Epithelial cell of umbilical artery (primary cell): Measurements from ENCODE around the gene KRTAP10-3. TPM values are rescaled to one million over a fixed set of nuclear protein-coding genes. Genes with fewer than 3 reads are reported as not detected.

Source experiments
- total RNA-seq: library from RNA; depleted of rRNA; stranded (reverse); fragments of >200 nt; gene quantifications from 2 replicates; pipeline ENCODE4 v1.2.3, GENCODE V29; 2014

The KRTAP10-3 gene
- total RNA-seq: not detected in 2 replicates

GRCh38 chr21:44558695-44559094 is at the start of gene KRTAP10-3:
Gene KRTAP10-3 (minus strand): TSS chr21:44558795. CDS start chr21:44558715, 80 bp downstream.

GRCh38 chr21:44600118-44600978 is 41.8 kb upstream of the KRTAP10-3 start, which contains the start of gene KRTAP10-7:
Gene KRTAP10-7 (plus strand): TSS chr21:44600597. CDS start chr21:44600622, 25 bp downstream.

GRCh38 chr21:44592446-44593311 is 34.1 kb upstream of the KRTAP10-3 start, which contains the start of gene KRTAP10-6:
Gene KRTAP10-6 (minus strand): TSS chr21:44592505. CDS start chr21:44592484, 21 bp downstream.

GRCh38 chr21:44580231-44580821 is 21.7 kb upstream of the KRTAP10-3 start, which contains the start of gene KRTAP10-5:
Gene KRTAP10-5 (minus strand): TSS chr21:44580604. CDS start chr21:44580578, 26 bp downstream.

GRCh38 chr21:44573630-44574456 is 15.2 kb upstream of the KRTAP10-3 start, which contains the start of gene KRTAP10-4:
Gene KRTAP10-4 (plus strand): TSS chr21:44573729. CDS start chr21:44573759, 30 bp downstream.

GRCh38 chr21:44551340-44551961 is 7.1 kb downstream of the KRTAP10-3 start, which contains the start of gene KRTAP10-2:
Gene KRTAP10-2 (minus strand): TSS chr21:44551505. CDS start chr21:44551458, 47 bp downstream.

GRCh38 chr21:44539991-44540666 is 18.5 kb downstream of the KRTAP10-3 start, which contains the start of gene KRTAP10-1:
Gene KRTAP10-1 (minus strand): TSS chr21:44540195. CDS start chr21:44540150, 45 bp downstream.

Other genes with a start within 250 kb of the KRTAP10-3 start
- gene CFAP410, start 219.4 kb downstream of the KRTAP10-3 start, total RNA-seq: 3.5 and 8.4 TPM in 2 replicates
- gene TRPM2, start 205.2 kb downstream of the KRTAP10-3 start, total RNA-seq: not detected in 2 replicates
- 0.61 and 1.9 TPM in 2 replicates for gene LRRC3, start 103.3 kb downstream of the KRTAP10-3 start, total RNA-seq
- not detected in 2 replicates for gene KRTAP10-1, start 18.6 kb downstream of the KRTAP10-3 start, total RNA-seq
- not detected in 2 replicates for gene KRTAP10-2, start 7.3 kb downstream of the KRTAP10-3 start, total RNA-seq
- not detected in 2 replicates for gene KRTAP10-4, start 14.9 kb upstream of the KRTAP10-3 start, total RNA-seq
- gene KRTAP10-5, start 21.8 kb upstream of the KRTAP10-3 start, total RNA-seq: not detected in 2 replicates
- gene KRTAP10-6, start 33.7 kb upstream of the KRTAP10-3 start, total RNA-seq: not detected in 2 replicates
- gene KRTAP10-7, start 41.8 kb upstream of the KRTAP10-3 start, total RNA-seq: not detected in 2 replicates
- gene KRTAP10-8, start 53.3 kb upstream of the KRTAP10-3 start, total RNA-seq: not detected in 2 replicates
- gene KRTAP10-9, start 68.3 kb upstream of the KRTAP10-3 start, total RNA-seq: not detected in 2 replicates
- not detected in 2 replicates for gene KRTAP10-10, start 78.6 kb upstream of the KRTAP10-3 start, total RNA-seq
- gene KRTAP10-11, start 87.6 kb upstream of the KRTAP10-3 start, total RNA-seq: not detected in 2 replicates
- not detected in 2 replicates for gene KRTAP12-4, start 95.9 kb upstream of the KRTAP10-3 start, total RNA-seq
- gene KRTAP12-3, start 99.1 kb upstream of the KRTAP10-3 start, total RNA-seq: not detected in 2 replicates
- not detected in 2 replicates for gene KRTAP12-2, start 108.1 kb upstream of the KRTAP10-3 start, total RNA-seq
- gene KRTAP12-1, start 123.4 kb upstream of the KRTAP10-3 start, total RNA-seq: not detected in 2 replicates
- not detected in 2 replicates for gene KRTAP10-12, start 138.4 kb upstream of the KRTAP10-3 start, total RNA-seq
- gene TSPEAR, start 152.8 kb upstream of the KRTAP10-3 start, total RNA-seq: not detected in 2 replicates
- gene UBE2G2, start 243.0 kb upstream of the KRTAP10-3 start, total RNA-seq: 75.4 and 101 TPM in 2 replicates